HG02642 (cell line): ENCODE measurements around the gene CYP11A1.
"Not testable (repeated sequence)": the region's sequence is repeated elsewhere in the genome, so short reads cannot be mapped to it uniquely, and the experiment has no call there.

Experiments used
- ATAC-seq: cut with Tn5 transposase; IDR thresholded peaks from one replicate; pipeline ENCODE4 v1.9.1; 2021; ENCODE audit warnings: mild to moderate bottlenecking; ENCODE audit not compliant: unreplicated experiment, poor library complexity

Gene CYP11A1

DNA sequence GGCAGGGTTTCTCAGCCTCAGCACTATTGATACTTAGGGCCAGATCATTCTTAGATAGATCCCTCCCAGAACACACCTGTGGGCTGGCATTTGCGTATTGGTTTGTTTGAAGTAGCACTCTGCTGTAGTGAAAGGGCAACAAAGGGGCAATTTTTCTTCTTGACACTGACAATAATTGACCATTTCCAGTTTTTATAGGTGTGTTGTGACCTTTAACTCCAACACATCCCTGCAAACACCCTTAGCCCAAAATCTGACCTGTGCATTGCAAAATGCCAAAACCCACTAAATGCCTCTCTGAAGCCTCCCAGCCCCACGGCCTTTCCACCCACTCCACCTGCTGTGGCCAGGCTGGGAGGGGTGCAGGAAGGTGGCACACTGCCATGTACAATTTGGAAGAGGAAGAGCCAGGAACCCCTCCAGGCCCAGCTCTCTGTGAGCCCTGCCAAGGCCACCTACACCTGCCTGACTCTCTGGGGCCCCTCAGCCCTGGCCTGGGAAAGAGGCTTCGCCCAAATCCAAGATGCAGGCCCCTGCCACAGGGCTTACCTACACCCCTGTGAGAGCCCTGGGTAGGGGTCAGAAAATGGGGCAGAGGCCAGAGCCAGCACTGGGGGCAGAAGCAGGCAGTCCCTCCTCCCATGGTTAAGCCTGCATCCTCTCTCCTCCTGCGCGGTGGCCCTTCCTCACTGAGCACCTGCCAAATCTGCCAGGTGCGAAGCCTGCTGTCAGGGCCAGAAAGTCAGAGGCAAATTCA, 9.6 kb upstream of the CYP11A1 start:
- ATAC-seq = no peak

DNA sequence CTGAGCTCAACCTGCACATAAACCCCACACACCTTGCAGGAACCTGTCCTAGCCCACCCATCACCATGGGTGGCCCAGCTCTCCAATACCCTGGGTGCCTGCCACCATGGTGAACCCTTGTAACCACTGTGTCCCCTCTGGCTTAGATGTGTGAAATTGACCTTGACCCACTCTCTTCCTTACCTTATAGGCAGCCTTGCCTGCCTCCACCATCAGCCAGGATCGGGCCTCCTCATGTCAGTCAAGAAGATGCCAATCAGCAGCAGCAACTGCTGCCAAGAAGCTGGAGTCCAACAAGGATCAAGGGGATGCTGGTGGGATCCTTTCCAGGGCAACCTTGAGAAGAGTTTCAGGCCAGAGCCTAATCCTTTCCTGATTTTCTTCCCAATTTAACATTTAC, 8.8 kb upstream of the CYP11A1 start:
- ATAC-seq = no peak

DNA sequence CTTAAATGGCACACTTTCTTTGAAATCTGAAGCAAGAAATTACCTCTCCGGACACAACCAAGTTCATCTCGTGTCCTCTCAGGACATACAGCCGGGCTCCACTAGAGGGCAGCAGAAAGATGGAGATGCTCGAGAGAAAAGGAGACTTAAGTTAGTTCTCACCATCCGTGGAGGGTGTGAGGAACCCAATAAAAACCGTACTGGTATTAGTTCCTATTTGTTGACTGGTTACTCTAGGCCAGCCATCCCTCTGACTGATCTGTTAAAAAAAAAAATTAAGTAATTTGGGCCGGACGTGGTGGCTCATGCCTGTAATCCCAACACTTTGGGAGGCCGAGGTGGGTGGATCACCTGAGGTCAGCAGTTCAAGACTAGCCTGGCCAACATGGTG, 7.9 kb upstream of the CYP11A1 start:
- ATAC-seq = no peak

DNA sequence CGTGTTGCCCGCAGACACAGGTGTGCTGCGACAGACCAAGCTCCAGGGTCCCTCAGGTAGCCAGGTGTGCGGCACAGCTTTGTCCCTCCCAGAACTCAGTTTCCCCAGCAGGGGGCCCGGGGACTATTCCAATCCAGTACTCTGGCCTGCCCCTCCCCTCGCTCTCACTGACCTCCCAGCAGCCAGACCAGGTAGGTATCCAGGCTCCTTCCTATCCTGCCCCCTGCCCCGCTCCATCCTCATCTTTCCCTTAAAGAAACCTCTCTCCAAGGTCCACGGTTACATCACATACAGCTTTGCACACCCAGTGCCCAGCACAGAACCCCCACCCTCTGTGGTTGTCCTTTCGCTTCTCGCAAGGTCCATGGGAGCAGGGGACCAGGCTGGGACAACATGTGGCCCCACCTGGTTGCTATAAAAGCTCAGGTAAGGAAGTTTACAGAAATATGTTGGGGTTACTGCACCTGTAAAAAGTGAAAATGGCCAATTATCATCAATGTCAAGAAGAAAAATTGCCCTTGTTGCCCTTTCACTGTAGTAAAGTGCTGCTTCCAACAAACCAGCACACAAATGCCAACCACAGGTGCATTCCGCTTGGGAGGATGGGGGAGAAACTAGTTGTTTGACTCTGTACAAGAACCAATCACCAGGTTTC, 7.3 kb upstream of the CYP11A1 start:
- ATAC-seq = no peak

DNA sequence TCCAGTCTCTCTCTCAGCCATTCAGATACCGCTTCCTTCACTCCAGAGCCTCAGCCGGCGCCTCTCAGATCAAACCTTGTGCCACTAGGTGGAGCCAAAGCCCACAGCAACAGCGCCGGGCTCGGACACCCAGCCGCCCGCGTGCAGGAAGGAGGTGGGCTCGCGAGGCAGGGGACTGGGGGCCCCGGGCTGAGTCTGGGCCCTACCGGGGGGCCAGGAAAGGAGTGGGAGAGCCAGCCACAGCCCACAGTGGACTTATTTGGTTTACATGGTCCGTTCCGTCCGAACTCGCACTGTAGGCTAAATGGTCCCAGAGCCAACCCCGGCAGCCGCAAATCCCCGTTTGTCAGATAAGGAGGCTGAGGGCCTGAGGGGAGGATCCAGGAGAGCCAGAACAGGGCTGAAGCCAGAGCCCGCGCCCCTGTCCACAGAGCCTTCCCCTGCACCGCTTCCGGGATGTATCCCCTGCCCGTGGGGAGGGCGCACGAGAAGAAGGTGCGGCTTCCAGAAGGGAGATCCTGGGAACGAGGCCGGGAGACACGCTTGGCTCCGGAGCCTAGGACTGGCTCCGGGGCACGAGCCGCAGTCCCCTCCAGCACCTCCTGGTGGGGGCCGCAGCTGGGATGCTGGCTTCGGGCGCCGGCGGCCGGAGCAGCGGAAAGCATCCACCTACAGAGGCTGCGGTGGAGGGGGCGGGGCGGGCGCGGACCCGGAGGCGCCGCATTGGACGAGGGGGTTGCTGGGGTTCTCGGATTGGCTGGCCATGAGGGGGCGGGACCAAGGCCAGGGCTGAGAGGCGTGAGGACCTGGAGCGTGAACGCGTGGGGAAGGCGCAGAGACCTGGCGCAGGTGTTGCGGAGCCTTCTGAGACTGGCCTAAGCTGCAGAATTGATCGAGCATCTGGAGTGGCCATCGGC, 6.5 kb upstream of the CYP11A1 start:
- ATAC-seq = peak; percentile 79

DNA sequence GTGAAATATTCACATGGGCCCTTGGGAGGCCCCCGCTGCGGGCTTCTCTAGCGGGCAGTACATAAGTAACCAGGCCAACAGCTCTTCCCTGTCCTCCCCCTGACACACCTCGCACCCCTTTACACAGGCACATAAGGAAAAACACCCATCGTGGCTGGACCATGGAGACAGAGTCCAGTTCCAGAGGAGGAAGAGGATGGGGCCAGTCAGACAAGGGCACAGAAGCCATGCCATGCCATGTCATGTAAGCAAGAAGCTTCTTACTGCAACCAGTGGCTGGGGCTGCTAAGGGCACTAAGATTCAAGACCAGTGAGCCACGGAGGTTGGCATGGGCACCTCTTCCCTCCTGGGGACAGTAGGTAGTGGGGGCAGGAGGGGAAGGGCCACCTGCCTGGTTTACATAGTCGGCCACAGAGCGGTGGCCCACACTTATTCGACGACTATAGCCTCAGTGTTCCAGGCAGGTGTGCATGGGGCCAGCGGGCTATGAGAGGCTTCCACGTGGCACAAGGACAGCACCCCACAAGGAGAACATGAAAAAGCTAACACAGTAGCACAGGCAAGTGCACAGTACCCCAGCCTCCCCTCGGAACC, 5.7 kb upstream of the CYP11A1 start:
- no peak for ATAC-seq

DNA sequence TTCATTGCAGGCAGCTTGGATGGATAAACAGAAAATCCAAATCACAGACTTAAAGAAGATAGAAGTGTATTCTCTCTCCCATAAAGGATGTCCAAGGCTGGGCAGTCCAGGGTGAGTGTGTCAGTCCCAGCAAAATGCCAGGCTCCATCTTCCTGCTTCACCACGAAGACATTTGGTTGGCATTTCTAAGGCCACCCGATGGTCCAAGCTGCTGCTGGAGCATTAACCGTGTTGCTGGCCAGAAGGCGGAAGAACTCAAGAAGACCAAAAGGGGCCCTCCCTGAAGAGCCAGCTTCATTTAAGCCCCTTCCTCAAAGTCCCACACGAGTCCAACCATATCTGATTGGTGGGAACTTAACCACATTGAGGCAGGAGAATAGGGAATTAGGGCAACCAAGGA, 3.0 kb upstream of the CYP11A1 start:
- ATAC-seq = no peak

DNA sequence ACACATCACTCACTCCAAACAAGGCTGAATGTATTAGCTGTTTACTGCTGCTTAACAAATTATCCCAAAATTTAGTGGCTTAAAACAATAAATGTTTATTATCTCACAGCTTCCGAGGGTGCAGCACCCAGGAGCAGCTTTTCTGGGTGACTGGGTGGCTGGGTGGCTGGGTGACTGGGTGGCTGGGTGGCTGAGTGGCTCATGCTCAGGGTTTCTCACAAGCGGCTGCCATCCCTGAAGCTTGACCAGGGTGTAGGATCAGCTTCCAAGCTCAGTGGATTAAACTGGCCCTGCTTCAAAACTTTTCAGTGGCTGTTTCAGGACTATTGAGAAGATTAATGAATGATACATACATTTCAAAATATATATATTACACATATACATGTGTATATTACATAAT, 2.3 kb upstream of the CYP11A1 start:
- no peak for ATAC-seq

DNA sequence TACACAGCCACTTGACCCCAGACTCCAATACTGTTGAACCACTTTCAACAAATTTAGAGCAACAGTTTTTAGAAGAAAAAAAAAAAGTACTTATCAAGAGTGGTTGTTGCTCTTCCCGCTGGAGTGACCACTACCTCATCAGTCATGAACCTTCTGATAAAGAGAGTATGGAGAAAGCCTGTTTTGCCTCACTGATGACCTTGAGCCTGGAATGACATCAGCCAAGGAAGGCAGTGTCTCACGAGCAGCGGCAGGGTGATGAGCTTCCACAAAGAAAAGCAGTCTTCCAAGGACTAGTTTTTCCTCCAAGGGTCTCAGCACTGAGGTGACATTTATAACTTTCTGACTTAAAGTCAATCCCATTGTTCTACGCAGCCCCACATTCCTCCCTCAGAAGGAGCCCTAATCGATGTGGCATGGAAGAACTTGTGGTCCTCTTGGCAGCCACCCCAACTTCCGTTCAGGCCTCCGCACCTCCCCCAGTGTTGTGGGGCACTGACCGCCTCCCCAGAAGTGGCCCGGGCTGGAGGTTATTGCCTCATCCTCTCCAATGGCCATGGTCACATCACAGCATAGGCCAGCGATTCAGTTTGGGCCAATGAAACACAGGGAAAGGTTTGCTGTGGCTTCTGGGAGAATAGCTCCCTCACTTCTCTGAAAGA, 1.8 kb upstream of the CYP11A1 start:
- ATAC-seq = no peak

DNA sequence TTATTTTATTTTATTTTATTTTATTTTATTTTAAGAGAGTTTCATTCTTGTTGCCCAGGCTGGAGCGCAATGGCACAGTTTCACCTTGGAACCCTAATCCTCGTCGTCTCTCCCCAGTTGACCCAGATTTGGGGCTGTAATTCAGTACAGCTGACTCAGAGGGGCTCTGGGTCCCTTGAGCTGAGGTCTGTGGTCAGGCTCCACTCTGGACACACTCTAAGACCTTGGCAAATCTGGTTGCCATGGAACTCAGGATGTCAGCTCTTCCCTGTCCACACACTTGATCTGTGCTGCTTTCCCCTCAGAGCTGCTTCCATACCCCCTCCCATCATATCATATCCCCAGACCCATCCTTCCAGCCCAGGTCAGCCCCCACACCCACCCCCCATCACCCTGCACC, 675 bp upstream of the CYP11A1 start:
- no peak for ATAC-seq

DNA sequence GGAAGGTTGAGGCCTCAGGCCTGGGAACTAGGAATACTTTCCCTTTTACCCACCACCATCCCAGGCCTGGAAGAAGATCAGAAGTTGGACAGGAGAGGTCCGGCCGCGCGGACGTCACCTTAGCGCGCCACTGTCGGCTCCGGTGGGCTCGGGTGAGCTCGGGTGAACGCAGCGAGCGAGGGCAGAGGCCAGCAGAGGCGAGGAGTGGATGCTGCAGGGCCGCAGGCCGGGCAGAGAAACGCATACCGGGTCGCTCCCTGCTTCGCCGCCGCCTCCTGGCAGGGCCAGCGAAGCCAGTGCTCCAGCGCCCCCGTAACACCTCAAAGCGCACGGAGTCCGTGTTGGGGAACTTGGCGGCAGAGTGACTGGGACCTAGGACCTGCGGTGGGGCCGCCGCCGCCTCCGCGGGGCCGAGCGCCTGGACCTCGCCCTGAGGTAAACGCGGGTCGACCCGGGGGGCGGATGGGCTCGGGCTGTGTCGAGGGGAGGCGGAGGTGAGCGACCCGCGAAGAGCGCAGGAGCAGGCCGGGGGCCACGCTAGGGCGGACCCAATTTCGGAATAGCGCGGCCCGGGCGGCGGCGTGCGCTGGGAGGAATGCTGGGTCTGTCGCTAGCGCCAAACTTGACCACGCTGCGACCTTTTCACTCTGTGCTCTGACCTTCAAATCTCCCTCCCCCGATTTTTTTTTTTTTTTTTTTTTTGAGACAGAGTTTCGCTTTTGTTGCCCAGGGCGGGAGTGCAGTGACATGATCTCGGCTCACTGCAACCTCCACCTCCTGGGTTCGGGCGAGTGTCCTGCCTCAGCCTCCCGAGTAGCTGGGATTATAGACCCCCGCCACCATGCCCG, 1.6 kb downstream of the CYP11A1 start:
- no peak for ATAC-seq

DNA sequence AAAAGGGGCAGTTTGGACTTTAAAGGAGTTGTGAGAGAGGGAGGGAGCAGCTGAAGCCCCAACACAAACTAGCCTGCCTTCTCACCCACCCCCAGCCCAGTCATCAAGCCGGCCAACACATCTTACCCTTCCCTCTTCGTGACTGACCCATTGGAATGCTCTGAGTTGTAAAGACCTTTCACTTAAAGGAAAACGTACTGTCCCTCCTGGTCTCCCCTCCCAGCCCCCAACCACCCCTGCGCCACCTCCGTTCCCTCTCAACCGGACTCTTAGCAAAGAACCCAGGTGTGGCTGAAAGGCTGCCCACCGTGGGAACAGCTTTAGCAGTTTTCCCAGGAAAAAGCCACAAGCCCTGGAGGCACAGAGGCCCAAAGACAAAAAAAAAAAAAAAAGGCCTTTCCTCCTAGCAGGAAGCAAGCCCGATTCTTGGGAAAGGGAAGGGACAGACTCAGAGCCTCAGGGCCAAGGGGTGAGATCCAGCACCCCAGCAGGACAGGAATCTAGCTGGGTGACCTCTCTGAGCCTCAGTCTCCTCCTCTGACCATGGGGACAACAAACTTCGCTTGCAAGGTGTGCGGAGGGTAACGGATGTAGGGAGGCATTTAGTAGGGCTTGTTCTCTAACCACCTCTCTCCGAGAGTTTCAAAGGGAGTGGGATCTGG, 2.4 kb downstream of the CYP11A1 start:
- ATAC-seq = no peak

DNA sequence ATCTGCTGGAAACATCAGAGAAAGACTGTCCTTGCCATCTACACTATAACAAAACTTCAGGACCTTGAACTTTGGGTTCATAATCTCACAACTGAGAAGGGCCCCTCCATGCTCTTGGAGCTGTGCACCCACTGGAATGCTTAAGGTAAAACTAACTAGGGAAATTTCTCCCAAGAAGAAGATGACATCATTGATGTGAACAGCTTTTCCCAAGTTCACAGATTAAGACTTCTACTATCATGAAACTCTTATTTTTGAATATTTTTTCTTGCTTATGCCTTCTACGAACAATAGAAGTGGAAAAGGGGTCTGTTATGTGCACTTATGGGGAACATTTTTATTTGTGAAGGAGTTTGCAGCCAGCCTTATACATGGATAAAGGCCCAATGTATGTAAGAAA, 5.0 kb downstream of the CYP11A1 start:
- no peak for ATAC-seq

DNA sequence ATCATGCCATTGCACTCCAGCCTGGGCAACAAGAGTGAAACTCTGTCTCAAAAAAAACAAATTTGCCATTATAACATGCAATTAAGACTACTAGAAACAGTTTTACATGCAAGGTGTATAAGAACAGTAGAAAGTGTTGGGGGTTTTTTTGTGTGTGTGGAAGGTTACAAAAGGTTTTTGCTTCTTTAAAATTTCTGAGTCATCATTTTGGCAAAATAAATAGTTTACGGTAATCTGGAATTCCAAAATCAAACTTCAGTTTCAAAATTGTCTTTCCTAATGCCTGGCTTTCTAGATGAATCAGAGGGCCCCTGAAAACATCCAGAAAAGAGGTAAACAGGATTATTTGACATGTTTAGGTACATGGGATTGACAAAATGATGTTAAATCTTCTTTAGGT, 6.6 kb downstream of the CYP11A1 start:
- not testable (repeated sequence) for ATAC-seq

DNA sequence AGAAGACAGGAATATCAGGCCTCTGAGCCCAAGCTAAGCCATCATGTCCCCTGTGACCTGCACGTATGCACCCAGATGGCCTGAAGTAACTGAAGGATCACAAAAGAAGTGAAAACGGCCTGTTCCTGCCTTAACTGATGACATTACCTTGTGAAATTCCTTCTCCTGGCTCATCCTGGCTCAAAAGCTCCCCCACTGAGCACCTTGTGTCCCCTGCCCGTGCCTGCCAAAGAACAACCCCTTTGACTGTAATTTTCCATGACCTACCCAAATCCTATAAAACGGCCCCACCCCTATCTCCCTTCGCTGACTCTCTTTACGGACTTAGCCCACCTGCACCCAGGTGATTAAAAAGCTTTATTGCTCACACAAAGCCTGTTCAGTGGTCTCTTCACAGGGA, 8.1 kb downstream of the CYP11A1 start:
- not testable (repeated sequence) for ATAC-seq

DNA sequence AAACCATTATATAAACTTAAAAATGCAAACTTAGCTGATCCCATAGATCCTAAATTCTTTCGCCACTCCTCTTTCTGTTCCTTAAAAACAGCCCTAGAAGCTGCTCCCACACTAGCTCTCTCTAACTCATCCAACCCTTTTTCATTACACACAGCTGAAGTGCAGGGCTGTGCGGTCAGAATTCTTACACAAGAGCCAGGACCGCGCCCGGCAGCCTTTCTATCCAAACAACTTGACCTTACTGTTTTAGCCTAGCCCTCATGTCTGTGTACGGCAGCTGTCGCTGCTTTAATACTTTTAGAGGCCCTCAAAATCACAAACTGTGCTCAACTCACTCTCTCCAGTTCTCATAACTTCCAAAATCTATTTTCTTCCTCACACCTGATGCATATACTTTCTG, 9.9 kb downstream of the CYP11A1 start:
- not testable (repeated sequence) for ATAC-seq

DNA sequence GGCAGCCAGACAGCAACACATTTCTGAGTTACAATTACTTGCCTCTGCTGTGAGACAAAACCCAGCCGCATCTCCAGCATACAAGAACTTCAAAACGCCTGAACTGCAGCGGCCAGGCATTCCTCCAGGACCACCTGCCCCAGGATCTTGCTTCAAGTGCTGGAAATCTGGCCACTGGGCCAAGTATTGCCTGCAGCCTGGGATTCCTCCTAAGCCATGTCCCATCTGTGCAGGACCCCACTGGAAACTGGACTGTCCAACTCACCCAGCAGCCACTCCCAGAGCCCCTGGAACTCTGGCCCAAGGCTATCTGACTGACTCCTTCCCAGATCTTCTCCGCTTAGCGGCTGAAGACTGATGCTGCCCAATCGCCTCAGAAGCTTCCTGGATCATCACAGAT, 11.4 kb downstream of the CYP11A1 start:
- not testable (repeated sequence) for ATAC-seq

DNA sequence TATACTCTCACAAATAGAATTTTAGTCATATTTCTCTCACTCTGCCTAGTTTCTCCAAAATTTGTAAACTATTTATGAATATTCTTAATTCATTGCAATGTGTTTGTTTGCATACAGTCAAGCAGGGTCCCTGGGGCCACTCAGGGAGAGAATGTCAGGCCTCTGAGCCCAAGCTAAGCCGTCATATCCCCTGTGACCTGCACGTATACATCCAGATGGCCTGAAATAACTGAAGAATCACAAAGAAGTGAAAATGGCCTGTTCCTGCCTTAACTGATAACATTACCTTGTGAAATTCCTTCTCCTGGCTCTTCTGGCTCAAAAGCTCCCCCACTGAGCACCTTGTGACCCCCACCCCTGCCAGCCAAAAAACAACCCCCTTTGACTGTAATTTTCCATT, 13.5 kb downstream of the CYP11A1 start:
- not testable (repeated sequence) for ATAC-seq

DNA sequence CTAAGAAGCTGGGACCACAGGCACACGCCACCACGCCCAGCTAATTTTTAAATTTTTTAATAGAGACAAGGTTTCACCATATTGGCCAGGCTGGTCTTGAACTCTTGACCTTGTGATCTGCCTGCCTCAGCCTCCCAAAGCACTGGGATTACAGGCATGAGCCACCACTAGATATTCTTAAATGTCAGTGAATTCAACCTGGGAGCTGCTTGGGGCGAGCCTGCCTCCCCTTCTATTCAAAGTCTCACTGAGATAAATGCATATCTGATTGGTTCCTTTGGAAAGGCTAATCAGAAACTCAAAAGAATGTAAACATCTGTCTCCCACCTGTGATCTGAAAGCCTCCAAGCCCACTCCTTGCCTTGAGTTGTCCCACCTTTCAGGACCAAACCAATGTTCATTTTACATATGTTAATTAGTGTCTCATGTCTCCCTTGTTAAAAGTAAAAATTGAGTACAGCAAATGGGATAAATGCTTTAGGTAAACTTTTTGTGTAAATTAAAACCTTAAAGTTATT, 15.0 kb downstream of the CYP11A1 start:
- no peak for ATAC-seq
